ENCODE results near the gene PGAM2. TPM values are rescaled to one million over a fixed set of nuclear protein-coding genes. Genes with fewer than 3 reads are reported as not detected.
A peak's percentile ranks its signal among the peaks of the same experiment; 100 is the strongest.

Gene PGAM2
- total and polyA plus RNA-seq, 2 experiments from 2014 or later, result 2.9 to 7.8 TPM

DNA sequence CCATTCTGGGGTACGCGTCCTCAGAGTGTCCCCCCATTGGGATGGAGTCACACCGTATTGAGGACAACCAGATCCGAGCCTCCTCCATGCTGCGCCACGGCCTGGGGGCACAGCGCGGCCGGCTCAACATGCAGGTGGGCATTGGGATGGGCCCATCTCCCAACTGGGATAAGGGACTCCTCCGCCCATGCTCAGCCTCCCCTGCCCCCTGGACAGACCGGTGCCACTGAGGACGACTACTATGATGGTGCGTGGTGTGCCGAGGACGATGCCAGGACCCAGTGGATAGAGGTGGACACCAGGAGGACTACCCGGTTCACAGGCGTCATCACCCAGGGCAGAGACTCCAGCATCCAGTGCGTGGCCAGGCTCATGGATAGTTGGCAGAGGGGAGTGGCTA, 44.6 kb upstream of the PGAM2 start (continued):
- no peak for TF ChIP-seq CTCF (conservative IDR thresholded peaks at IDR 0.05; ENCODE audit: low read depth in 2 of 2)
- no peak for TF ChIP-seq ZNF331 (CRISPR knock-in tag; IDR thresholded peaks at IDR 0.05; ENCODE audit: low read depth)
- TF ChIP-seq EZH2phosphoT487 (IDR thresholded peaks at IDR 0.05; ENCODE audit: unreplicated experiment), result no peak
- TF ChIP-seq REST (IDR thresholded peaks at IDR 0.05; ENCODE audit: unreplicated experiment), result no peak
- no peak for TF ChIP-seq POLR2AphosphoS5 (IDR thresholded peaks at IDR 0.05; ENCODE audit: low read depth)
- no peak for TF ChIP-seq JUNB (IDR thresholded peaks at IDR 0.05; ENCODE audit: unreplicated experiment)
- TF ChIP-seq ZNF114 (CRISPR knock-in tag; IDR thresholded peaks at IDR 0.05), result no peak
- no peak for TF ChIP-seq NANOG (IDR thresholded peaks at IDR 0.05; ENCODE audit: borderline replicate concordance)
- TF ChIP-seq EZH2 (IDR thresholded peaks at IDR 0.05; ENCODE audit: low read depth, unreplicated experiment), result no peak

DNA sequence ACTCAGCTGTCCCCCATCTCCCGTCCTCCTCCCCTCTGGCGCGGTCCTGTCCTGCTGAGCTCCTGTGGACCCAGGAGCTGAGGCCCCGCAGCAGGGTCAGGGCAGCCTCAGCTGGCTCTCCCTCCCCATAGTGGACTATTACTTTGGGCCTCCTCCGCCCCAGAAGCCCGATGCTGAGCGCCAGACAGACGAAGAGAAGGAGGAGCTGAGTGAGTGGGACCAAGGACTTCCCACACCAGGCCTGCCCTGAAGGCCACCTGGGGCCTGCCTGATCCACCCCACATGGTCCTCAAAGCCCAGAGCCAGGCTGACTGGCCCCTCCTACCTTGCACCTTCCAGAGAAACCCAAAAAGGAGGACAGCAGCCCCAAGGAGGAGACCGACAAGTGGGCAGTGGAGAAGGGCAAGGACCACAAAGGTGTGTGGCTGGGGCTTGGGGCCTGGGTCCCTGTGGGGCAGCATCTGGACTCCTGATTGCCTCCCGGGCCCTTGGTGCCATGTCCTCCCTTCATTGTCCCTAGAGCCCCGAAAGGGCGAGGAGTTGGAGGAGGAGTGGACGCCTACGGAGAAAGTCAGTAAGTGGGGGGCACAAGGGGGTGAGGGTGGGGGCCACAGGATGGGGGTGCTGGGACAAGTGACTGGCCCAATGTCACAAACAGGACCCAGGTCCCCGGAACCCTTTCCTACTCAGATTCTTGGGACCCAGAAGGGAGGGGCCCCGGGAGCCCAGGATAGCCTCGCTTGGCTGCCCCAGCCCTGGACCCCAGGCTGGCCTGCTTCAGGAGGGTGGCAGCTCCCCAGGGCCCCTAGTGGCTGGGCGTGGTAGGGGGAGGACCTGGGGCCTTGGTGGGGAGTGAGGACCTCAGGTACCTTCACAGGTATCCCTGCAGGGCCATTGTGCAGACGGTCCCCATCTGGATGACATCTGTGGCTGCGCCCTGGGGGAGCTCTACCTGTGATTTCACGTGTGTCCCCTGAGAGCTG, 43.7 kb upstream of the PGAM2 start:
- Histone ChIP-seq H3F3A (replicated peaks; ENCODE audit: low read depth) (0 out of 2 replicates have a peak, but pooled peaks cover 2% of the 10 kb centered on the region), H3K9me2 (ENCODE audit: insufficient read depth) (no peaks in the 10 kb centered on the region), H3K27ac (ENCODE audit: low read depth) (no peak overlapping the region), H3K36me3 (ENCODE audit: insufficient read depth) (no peaks in the 10 kb centered on the region), H3K4me3 (no peak overlapping the region), H3K27me3 (ENCODE audit: insufficient read depth) (peaks cover 9% of the 10 kb centered on the region; the same call in 1 of the 2 replicates), H3K4me2 (no peak overlapping the region), H3K4me1 (ENCODE audit: insufficient read depth) (0 out of 2 replicates have a peak, but pooled peaks cover 4% of the 10 kb centered on the region), H3K79me2 (replicated peaks; ENCODE audit: insufficient read depth) (no peaks in the 10 kb centered on the region; the same call in 1 of the 2 replicates), H2AFZ (no peak overlapping the region), H4K20me1 (replicated peaks; ENCODE audit: insufficient read depth) (no peaks in the 10 kb centered on the region)
- Mint-ChIP-seq H3K4me3 (no peak overlapping the region), H3K36me3 (ENCODE audit: low read depth) (peaks cover 15% of the 10 kb centered on the region), H3K4me1 (peaks cover 16% of the 10 kb centered on the region), H3K27me3 (ENCODE audit: insufficient read depth, low read depth, poor library complexity) (peaks cover 22% of the 10 kb centered on the region), H3K27ac (no peak overlapping the region), H3K9me3 (no peaks in the 10 kb centered on the region; the same call in 2 of the 3 replicates)
- TF ChIP-seq, protein P1, sequence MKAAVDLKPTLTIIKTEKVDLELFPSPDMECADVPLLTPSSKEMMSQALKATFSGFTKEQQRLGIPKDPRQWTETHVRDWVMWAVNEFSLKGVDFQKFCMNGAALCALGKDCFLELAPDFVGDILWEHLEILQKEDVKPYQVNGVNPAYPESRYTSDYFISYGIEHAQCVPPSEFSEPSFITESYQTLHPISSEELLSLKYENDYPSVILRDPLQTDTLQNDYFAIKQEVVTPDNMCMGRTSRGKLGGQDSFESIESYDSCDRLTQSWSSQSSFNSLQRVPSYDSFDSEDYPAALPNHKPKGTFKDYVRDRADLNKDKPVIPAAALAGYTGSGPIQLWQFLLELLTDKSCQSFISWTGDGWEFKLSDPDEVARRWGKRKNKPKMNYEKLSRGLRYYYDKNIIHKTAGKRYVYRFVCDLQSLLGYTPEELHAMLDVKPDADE (IDR thresholded peaks at IDR 0.05), result no peak
- TF ChIP-seq CTCF (conservative IDR thresholded peaks at IDR 0.05; ENCODE audit: low read depth in 2 of 2), result peak in 1 of 2 experiments; percentile 17; a peak in 1 of 4 replicates
- DNase-seq (ENCODE audit: low spot score), result no peak
- ATAC-seq, result no peak
